ENCODE data around the gene OTOF.

Gene OTOF

DNA sequence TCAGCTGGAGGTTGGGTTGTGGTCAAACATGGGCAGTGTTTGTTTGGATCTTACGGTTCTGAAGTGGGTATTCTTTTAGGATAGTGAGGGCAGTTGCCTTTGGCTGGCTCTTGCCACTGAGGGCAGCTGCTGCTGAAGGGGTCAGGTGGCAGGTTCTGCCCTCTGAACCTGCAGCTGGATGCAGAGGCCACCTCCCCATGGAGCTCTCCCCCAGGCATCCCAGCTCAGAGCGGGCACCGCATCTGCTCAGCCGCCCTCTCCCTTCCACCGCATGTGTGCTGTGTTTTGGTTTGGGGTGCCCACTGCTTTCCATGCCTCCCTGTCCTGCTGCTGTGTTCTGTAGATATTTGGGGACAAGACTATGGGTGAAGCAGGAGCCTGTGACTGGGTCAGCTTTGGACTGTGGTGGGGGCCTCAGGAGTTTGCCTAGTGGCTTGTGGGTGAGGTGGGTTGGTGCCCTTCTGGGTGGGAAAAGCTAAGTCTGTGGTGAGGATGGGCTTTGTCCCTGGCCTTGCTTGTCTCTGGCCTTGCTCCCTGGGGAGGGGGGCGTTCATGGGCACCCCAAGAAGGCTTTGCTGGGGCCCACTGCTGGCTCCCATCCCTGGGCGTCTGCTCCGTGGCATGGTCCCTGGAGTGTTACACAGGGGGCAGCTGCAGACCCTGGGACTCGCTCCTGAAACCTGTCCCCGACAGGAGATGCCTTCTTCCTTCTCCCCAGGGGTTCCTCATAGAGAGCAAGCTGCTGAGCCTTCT is 28.5 kb downstream of the OTOF start:
- DNase-seq (ENCODE audit: low read depth): no peak

DNA sequence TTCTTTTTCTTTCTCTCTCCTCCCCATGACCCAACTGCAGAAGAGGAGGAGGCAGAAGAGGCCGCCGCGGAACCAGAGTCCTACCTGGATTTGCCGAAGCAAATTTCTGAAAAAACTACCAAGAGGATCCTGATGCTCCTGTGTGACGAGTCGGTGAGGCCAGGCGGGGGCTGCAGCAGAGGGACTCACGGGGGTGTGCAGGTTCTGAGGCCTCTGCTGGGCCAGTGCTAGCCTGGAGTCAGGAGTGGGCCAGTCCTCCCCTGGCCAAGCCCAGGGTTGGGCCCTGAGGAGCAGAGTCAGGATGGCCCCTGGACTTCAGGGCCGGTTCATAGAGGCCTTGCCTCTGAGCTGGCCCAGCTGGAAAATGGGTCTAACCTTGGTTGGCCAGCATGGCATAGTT is 29.3 kb downstream of the OTOF start:
- DNase-seq (ENCODE audit: low read depth): no peak

DNA sequence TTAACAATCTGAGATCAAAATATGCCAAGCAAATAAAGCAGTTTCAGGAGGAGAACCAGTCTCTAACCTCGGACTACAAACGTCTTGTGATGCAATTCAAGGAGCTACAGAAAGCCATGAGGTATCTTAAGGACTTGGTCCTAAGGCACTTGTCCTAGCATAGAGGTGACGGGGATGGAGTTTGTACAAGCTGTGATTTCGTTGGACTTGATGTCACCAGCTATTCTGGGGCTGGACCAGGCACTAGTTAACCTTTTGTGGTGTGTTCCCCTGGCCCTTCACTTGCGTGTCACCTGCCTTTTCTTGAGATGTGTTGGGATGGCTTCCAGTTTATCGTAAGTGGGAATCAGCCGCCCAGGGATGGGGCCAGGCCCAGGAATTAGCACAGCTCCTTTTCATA is 33.7 kb downstream of the OTOF start:
- DNase-seq (ENCODE audit: low read depth): no peak

DNA sequence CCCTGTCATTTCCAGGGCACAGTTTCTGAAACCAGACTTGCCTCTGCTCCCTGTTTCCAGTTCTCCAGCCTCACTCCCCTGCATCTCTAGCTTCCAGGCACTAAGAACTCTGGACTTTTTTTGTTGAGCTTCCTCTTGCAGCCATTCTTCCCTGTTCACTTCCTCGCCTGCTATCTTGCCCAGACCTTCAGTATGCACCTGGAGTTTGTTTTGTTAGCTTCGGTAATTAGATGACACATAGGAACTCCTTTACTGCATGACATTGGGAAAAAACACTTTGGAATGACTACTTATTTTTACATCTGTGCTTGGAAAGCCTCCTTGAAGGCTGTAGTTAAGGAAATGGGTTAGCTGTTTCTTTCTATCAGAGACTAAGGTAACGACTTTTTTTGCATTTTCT is 35.2 kb downstream of the OTOF start:
- no peak for DNase-seq (ENCODE audit: low read depth)

DNA sequence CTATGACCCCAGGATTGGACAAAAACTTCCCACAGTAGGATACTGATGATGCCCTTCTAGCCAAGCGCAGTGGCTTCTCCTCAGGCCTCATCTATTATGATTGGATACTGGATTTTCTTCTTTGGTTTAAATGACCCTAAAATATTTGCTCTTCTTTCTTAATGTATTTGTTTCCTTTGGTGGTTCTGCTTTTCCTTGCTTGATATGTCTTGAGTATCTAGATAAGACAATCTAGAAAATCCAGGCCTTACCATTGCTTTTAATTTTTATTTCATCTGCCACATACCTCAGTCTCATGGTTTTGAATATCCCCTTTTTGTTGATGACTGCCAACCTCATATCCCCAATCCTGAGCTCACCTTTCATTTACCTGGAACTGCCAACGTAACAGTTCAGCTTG is 35.6 kb downstream of the OTOF start:
- no peak for DNase-seq (ENCODE audit: low read depth)

DNA sequence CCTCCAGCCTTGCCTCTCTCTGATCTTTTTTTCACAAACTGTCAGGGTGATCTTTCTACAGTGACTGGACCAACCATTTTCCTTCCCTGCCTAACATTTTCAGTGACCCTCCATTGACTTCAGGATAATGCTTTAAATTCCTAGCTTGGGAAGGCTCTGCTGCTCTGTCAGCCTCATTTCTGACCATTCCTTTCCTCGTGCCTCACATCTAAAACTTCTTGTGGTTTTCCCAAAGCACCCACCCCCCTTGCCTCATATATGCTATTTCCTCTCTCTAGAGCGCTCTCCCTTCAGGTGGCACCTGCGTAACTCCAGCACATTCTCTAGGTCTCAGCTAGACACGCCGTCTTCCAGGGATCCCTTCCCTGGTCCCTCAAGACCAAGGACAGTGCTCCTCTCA is 39.0 kb downstream of the OTOF start:
- no peak for DNase-seq (ENCODE audit: low read depth)

DNA sequence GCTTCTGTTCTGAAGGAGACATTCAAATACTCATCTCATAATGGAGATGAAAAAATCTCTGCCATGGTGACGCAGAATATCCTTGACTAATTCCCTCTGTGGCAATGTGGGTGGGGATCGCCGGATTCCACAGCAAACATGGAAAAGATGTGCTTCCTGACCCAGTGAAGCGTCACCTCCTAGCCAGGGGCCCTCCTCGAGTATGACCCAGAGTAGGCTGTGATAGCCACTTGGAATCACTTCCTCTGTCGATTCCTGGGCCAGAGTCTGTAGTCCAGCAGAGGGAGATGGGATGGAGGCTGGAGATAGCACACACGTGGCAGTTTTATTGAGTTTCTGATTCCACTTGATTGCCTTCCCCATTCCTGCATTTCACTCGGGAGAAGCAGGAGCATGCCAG is 39.4 kb downstream of the OTOF start:
- DNase-seq (ENCODE audit: low read depth): peak; percentile 89

DNA sequence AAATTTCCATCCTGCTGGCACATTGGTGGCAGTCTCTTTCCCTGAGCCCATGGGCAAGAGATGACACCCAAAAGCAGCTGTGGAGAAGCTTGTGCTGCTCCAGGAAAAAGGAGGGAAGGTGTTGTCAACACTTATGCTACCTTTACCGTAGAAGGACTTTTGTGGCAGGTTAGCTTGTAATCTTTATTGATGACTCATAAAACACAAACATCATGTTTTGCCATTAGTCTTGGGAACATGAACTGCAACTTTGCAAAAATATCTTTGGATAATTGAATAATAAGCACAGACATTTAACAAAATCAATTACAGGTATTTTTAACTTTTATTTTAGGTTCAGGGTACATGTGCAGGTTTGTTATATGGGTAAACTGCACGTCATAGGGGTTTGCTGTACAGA is 42.8 kb downstream of the OTOF start:
- no peak for DNase-seq (ENCODE audit: low read depth)

DNA sequence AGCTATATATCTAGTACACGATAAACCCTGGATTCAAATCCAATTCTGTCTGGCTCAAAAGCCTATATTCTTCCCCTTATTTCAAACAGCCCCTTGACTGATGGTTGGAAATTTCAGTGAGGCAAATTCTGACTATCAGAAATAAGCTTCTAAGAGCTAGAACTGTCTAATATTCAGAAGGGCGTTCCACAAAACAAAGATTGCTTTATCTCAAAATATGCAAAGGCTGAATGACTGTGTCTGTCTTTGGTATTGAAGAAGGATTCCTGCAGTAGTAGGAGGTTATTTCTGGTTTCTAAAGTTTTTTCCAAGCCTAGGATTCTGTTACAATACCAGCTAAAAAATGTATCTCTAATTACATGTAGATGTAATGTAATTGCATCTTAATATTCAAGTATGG is 45.1 kb downstream of the OTOF start:
- DNase-seq (ENCODE audit: low read depth): no peak

DNA sequence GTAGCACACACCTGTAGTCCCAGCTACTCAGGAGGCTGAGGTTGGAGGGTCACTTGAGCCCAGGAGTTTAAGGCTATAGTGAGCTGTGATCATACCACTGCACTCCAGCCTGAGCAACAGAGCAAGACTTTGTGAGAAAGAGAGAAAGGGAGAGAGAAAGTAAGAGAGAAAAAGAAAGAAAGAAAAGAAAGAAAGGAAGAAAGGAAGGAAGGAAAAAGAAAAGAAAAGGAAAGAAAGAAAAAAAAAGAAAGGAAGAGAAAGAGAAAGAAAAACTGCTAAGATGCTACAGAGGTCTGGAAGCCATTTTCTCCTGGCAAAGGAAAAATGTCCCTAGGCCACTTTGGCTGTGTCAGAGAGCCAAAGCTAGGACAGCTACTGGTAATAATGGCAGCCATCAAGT is 45.6 kb downstream of the OTOF start:
- no peak for DNase-seq (ENCODE audit: low read depth)

DNA sequence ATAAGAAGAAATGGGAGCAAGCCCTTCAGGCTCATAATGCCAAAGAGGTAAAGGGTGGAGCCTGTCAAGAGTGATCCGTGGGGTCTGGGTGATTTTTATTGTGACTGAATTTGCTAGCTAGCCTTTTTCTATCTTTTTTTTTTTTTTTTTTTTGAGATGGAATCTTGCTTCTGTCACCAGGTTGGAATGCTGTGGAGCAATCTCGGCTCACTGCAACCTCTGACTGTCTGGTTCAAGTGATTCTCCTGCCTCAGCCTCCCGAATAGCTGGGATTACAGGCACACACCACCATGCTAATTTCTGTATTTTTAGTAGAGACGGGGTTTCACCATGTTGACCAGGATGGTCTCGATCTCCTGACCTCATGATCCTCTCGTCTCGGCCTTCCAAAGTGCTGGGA is 47.1 kb downstream of the OTOF start:
- peak; percentile 35 for DNase-seq (ENCODE audit: low read depth)

DNA sequence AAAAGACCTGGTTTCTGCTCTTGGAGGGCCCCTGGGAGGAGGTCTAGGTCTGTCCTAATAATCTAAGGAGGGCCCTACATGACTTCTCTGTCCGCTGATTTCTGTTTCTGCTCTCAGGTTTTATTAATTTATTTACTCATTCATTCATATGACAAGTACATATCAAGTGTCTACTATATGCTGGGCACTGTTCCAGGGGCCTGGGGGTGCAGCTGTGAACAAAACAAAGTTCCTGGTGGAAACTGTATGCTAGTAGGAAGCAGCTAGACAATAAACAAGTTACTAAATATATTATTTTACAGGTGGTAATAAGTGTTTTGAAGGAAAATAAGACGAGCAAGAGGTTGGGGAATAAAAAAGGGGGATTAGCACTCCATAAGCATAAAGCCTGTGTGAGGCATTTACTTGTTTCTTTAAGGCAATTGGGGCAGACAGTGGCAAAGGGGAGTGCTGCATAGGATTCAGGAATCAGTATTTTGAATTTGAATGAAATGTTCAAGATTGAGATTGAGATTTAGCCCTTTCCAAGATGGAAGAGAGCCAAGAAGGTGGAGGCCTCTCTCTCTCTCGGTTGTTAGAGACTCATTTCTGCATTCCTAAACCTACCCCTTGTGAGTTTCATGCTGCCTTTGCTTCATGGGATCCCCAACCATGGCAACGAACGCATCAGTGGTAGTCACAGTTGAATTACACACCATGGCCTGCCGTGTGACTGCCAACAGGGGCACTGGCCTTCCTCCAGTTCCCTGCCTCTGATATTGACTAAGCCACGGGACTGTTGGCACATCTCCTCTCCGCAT is 47.9 kb downstream of the OTOF start:
- no peak for DNase-seq (ENCODE audit: low read depth)

DNA sequence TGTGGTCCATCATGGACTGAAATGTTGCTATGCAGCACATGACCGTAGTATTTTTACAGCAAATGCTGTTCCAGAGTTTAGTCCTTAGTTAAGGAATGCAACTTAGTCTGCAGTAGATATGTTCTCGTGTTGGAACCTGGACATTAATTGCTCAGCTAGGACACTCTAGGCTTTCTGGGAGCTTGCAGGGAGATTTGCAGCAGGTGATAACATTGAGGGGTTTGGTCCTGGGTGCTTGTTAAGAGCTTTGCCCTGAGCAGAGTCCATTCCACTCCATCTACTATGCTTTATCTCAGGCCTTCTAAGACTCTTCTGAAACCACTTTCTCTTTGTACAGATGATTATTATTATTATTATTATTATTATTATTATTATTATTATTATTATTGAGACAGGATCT is 49.1 kb downstream of the OTOF start:
- DNase-seq (ENCODE audit: low read depth): no peak

DNA sequence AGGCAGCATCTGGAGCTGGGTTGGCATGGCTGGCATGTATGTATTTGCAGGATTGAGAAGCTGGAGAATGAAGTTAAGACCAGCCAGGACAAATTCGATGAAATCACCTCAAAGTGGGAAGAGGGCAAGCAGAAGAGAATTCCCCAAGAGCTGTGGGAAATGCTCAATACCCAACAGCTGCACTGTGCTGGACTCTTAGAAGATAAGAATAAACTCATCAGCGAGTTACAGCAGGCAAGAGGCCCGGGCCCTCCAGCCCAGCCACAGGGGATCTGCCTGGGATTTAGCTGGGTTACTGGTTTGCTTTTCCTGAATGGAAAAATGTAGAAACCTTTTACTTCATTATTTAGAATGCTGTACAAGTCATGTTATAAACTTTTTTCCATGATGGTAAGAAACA is 53.7 kb downstream of the OTOF start:
- DNase-seq (ENCODE audit: low read depth): no peak

DNA sequence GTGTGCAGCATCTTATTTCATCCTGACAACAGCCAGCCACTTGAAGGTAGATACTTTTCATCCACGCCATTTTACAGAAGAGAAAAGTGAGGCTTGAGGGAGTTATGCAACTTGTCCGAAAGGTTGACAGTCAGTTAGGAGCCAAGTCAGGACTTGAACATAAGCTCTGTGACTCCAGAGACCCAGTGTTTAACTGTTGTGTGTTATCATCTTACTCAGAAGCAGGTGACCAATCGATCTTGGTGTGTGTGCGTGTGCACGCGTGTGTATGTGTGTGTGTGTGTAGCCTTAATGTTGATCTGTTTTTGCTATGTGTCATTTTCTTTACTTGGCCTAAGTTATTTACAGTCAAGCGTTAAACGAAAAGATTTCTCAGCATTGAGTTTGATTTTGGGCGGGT is 54.2 kb downstream of the OTOF start:
- DNase-seq (ENCODE audit: low read depth): no peak

DNA sequence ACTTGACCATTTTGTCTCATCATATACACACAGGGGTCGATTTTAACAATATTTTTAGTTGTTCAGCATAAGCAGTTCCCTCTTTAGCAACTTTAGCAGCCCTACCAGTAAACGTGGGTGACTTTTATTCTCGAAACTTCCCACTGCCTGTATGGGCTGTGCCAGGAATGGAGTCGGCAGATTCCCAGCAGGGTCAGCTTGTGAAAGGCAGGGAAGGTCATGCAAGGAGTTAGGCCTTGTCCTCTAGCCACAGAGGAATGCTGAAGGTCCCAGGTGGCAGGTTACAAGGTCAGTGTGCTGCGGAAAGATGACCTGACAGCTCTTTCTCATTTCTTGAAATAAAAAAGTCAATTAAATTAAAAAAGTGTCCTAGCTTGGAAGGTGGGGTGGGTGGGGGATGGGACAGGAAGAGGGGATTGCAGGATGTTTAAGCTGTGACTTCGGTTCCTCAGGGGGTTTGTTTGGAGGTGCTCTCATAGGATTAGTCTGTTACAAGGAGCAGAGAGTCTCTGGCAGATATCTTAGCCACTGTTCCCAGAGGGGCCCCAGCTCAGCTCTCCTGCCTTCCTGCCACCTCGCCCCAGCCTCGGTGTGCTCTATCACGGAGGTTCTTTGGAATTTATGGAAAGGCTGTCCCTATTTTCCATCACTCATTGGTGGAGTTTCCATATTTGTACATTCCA is 54.8 kb downstream of the OTOF start:
- no peak for DNase-seq (ENCODE audit: low read depth)

DNA sequence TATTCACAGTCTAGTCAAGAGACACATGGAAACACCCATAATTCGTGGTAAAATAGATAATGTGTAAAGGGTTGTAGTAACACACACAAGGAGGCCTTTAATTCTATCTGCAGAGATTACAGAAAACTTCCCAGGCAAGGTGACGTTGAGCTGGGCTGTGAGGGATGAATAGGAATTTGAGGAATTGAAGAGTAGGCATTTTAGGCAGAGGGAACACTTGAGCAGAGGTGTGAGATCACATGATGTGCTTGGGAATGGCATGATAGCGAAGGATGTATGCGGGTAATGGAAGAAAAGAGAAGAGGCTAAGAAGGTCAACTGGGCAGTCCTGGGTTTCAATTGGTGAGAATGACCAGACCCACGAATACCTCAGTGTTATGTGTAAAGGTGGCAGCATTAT is 56.0 kb downstream of the OTOF start:
- no peak for DNase-seq (ENCODE audit: low read depth)

DNA sequence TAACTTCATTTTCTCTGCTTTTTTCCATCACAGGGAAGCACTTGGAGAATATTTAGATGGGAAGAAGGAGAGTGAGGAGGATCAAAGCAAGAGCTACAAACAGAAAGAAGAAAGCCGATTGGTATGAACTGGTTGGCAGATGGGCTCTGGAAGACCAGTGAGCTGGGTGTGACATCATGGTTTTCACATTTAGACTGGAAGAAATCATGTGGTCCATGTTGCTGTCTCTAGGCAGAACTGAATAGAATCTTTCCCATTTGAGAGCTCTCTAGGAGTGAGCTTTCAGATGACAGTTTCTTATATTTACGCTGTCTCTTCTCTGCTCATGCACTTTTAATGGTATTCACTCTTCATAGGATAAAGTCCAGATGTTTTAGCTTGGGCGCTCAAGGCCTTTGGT is 63.6 kb downstream of the OTOF start:
- no peak for DNase-seq (ENCODE audit: low read depth)

DNA sequence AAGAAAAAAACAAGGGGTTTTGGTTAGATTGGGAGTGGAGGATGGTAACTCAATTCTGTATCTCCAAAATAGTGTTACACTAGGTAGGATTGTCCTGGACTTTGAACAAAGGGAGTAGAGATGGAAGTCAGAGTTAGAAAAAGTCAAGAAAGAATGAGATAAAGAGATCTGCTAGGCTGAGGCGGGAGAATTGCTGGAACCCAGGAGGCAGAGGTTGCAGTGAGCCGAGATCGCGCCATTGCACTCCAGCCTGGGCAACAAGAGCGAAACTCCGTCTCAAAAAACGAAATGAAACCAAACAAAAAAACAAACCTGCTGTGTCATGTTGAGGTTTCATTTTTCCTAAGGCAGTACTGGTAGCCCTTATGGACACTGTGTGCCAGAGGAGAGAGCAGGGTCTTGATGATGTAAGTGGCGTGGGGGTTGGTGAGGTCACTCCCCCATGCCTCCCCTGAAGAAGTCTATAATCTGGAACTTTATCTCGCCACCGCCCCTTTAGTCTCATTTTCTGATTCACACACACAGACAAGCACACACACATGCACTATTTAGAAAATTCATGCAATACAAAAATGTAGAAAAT is 65.7 kb downstream of the OTOF start:
- DNase-seq (ENCODE audit: low read depth): no peak

DNA sequence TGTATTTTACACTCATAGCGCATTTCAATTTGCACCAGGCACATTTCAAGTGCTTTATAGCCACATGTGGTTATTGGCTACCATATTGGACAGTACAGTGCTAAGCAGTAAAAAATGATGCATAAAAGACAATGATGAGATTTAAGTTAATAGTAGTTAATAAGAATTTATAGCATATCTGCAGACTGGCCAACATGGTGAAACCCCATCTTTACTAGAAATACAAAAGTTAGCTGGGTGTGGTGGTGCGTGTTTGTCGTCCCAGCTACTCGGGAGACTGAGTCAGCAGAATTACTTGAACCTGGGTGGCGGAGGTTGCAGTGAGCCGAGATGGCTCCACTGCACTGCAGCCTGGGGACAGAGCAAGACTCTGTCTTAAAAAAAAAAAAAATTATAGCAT is 66.5 kb downstream of the OTOF start:
- DNase-seq (ENCODE audit: low read depth): no peak

DNA sequence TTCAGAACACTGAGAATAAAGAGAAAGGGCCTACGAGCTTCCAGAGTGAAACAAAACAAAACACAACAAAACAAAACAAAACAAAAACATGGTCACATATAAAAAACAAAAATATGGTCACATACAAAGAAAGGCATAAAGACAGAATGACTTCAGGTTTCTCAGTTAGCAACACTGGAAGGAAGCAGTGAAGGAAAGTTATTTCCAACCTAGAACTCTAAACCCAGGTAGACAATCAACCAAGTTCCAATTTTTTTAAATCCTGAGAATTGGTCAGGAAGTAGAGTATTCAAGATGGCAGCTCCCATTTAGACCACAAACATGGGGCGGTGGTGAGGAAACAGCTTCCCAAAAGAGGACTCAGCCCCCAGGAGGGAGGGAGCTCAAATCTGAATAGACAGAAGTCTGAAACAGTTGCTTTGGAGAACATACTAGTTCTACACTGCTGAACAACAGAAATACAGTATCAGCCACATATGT is 67.1 kb downstream of the OTOF start:
- no peak for DNase-seq (ENCODE audit: low read depth)

DNA sequence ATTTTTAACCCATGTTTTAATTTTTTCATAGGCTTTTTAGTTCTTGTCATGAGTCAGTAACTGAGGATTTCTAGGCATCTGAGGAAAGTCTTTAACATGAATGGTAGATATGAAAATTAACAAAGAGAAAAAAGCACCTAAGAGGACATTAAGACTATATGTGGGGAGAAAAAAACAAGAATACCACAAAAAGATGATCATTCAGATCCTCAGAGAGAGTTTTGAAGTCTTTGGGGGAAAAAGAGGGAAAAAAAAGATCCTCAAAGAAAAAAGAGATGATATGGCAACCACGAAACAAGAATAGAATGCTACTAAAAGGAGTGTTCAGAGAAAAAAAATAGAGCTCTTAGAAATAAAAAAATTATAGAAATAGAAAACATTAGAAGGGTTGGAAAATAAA is 68.1 kb downstream of the OTOF start:
- DNase-seq (ENCODE audit: low read depth): no peak

DNA sequence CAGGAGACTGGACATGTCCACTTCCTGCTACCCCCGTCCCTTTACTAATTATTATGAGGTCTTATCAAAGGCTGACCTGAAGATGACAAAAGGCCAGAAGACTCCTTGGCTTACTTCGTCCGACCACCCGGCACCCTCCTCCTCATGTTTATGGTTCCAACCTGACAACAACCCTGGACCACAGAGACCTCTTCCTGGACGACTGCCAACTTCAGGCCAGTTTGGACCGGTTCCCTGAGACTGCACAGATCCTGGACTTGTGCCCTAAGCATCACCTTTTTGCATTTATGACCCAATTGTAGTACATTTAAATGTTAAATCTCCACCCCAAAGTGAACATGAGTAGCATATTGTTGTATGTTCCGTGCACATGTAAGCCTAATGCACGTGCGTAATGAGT is 70.4 kb downstream of the OTOF start:
- DNase-seq (ENCODE audit: low read depth): no peak
